ENCODE results near the gene GYPC.

DNA sequence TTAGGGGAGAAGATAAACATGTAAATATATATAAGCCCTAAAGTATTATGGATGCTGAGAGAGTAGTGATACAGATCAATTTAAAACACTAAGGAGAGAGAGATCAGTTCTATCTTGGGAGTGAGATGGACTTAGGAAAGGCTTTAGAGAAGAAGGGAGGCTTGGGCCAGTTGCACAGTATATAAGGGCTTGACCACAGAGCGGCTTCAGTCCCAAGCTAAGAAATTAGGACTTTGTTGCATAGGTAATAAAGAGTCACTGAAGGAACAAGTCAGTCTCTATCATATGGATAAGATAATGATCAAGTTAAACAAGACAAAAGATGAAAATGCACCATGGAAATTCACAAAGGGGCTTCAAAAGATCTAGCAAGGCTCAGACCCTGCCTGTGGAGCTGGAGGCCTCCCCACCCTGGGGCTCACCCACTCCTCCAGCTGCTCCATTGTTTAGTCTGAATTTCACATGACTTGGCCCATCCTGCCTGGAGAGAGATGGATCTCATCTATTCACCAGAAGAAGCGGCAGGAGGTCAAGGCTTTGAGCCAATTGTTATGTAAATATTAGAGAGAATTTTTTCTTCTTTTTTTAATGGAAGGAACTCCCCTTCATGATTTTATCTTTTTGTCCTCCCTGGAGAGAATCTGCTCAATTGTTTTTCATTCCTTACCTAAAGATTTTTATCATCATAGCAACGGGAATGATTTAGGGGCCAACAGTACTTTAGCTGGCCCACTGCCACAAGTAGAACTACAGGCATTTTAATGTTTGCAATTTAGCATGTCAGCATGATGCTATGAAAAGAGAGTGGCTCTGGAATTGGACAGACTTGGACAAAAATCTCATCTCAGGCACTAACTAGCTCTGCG lies 44.0 kb downstream of the GYPC start:
- TF ChIP-seq, protein P1, sequence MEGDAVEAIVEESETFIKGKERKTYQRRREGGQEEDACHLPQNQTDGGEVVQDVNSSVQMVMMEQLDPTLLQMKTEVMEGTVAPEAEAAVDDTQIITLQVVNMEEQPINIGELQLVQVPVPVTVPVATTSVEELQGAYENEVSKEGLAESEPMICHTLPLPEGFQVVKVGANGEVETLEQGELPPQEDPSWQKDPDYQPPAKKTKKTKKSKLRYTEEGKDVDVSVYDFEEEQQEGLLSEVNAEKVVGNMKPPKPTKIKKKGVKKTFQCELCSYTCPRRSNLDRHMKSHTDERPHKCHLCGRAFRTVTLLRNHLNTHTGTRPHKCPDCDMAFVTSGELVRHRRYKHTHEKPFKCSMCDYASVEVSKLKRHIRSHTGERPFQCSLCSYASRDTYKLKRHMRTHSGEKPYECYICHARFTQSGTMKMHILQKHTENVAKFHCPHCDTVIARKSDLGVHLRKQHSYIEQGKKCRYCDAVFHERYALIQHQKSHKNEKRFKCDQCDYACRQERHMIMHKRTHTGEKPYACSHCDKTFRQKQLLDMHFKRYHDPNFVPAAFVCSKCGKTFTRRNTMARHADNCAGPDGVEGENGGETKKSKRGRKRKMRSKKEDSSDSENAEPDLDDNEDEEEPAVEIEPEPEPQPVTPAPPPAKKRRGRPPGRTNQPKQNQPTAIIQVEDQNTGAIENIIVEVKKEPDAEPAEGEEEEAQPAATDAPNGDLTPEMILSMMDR (IDR thresholded peaks at IDR 0.05), result no peak
- TF ChIP-seq POLR2A (IDR thresholded peaks at IDR 0.05), result no peak
